ENCODE data around the gene CLPTM1.

CLPTM1 gene

DNA sequence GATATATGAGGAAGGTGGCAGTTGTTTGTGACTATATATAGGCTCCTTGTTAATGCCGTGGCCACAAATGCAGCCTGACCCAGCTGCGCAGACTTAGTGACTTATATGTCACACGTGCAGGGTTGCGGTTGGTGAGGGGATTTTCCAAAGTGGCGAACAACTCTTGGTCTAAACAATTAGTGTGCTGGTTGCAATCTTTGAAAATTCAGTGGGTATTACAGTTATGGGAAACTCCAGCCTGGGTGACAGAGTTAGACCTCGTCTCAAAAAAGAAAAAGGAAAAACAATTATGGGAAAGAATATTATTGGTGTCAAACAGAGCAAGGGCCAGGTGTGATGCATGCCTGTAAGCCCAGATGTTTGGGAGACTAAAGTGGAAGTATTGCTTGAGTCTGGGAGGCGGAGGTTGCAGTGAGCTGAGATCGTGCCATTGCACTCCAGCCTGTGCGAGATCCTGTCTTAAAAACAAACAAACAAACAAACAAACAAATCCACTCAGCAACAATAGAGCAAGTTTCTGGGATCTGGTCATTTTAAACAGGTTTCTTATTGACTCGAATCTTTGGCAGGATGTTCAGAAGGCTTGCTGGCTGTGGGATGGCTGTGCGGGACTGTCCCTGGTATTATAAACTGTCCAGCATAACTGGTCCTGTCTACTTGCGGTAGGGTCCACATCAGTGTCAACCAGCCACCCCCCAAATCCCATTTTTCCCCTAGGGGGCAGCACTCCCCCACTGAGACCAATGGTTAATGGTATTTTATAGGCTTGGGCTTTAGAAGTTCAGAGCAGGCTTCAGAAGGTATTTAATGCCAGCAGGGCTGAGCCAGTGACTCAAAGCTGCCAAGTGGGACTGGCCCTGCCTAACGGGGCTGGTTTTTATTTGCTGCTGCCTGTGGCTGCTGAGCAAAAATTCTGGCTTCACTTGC is 61.5 kb downstream of the CLPTM1 start:
- DNase-seq = peak; percentile 67 to 68

DNA sequence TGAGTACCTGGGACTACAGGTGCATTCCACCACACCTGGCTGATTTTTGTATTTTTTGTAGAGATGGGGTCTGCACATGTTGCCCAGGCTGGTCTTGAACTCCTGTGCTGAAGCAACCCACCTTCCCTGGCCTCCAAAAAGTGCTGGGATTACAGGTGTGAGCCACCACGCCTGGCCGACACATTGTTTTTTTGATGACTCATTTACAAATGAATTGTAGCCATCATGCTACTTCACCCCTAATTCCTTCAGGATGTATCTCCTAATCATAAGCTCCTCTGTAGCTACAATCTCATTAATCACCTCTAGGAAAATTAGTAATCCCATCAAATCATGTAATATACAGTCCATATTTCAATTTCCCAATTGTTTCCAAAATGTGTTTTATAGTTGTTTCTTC is 64.0 kb downstream of the CLPTM1 start:
- no peak for DNase-seq

DNA sequence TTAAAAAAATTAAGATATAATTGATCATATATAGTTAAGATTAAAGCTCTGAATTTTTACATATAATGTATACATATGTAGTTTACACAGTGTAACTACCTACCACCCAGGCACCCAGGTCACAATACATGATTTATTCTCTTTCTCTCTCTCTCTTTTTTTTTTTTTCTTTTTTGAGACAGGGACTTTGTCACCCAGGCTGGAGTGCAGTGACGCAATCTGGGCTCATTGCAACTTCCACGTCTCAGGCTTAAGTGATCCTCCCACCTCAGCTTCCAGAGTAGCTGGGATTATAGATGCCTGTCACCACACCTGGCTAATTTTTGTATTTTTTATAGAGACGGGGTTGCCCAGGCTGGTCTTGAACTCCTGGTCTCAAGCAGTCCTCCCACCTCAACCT is 64.9 kb downstream of the CLPTM1 start:
- no peak for DNase-seq

DNA sequence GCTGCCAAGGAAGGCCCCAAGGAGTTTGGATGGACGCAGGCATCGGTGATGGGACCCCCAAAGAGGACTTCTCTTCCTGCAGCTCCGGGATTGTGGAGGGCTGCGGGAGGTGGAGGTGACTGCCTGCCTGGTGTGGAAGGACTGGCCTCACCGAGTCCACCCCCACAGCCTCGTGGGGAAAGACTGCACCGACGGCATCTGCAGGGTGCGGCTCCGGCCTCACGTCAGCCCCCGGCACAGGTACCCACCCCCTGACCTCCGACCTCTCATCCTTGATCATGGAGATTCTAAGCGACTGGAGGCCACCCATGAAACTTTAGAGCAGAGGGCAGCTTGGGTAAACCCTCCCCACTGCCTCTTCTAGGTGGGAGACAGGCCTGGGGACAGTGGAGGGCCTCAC is 66.8 kb downstream of the CLPTM1 start:
- no peak for DNase-seq

DNA sequence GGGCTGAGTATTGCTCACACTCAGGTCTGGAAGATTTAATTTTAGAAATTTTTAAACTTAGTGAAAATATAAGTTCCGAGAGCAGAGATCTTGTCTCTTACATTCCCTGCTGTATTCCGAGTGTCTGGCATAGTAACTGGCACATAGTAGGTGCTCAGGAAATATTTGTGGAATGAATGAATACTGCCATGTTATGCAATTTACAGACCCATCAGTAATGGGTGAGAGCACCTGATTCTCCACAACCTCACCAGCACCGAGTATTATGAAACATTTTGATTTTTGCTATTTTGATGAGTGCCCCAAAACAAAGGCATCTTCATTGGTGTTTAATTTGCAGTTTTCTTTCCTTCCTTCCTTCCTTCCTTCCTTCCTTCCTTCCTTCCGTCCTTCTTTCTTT is 67.9 kb downstream of the CLPTM1 start:
- no peak for DNase-seq

DNA sequence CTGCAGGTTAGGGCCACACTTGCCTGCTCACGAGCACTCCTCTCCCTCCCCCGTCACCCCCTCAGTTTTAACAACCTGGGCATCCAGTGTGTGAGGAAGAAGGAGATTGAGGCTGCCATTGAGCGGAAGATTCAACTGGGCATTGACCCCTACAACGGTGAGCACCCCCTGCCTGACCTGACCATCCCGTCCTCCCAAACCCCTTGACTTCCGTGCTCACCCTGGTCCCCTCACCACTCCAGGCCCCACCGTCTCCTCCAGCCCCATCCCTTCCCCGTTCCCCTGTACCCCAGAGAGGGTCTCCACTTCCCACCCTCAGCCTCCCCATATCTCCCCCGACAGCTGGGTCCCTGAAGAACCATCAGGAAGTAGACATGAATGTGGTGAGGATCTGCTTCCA is 70.1 kb downstream of the CLPTM1 start:
- no peak for DNase-seq

DNA sequence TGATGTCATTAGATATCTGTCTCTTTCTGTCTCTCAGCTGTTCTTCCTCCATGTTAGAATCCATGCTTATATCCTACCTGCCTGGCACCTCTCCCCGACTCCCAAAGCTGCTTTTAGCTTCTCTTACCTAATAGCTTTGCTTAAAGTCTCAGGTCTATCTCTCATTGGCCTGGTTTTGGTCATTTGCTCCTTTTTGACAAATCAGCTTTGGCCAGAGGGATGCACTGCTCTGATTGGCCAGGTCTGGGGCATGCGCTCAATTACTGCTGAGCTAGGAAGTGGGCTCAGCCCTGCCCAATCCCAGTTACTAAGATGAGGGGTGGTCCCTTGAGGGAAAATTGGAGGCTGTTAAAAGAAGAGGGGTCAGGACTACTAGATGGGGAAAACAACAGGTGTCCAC is 72.2 kb downstream of the CLPTM1 start:
- DNase-seq = no peak

DNA sequence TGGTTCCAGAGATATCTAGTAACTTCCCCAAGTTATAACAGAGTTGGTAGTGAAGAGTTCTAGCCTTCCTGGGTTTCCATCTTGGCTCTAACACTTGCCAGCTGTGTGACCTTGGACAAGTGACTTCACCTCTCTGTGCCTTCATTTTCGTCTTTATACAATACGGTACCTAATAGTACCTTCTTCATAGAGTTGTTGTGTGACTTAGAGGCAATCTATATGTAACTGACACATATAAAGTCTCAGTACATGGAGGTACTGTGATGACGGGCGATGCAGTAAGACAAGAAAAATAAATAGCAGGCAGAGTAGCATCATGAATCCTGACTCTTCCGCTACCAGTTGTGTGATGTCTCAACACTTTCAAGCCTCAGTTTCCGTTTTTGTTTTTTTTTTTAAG is 75.6 kb downstream of the CLPTM1 start:
- DNase-seq = no peak

DNA sequence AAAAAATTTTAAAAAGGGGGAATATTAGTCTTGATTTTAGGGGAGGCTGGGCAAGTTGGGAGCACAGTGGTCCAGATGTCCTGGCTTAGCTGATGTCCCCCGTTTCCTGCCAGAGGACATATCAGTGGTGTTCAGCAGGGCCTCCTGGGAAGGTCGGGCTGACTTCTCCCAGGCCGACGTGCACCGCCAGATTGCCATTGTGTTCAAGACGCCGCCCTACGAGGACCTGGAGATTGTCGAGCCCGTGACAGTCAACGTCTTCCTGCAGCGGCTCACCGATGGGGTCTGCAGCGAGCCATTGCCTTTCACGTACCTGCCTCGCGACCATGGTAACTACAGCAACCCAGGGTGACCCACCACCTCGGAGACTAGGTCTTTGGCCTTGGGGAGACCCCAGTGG is 77.2 kb downstream of the CLPTM1 start:
- DNase-seq = no peak

DNA sequence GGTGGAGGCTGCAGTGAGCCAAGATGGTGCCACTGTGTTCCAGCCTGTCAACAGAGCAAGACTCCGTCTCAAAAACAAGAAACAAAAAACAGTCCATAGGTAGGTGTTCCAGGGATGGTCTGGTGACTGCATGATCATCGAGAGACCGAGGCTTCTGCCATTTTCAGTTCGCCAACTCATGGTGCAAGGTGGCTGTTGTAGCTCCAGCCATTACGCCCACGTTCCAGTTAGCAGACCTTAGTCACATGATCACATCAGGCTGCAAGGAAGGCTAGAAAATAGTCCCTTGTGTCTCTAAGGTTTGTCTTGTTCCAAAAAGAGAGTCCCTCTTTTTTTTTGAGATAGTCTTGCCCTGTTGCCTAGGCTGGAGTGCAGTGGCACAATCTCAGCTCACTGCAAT is 80.6 kb downstream of the CLPTM1 start:
- no peak for DNase-seq

DNA sequence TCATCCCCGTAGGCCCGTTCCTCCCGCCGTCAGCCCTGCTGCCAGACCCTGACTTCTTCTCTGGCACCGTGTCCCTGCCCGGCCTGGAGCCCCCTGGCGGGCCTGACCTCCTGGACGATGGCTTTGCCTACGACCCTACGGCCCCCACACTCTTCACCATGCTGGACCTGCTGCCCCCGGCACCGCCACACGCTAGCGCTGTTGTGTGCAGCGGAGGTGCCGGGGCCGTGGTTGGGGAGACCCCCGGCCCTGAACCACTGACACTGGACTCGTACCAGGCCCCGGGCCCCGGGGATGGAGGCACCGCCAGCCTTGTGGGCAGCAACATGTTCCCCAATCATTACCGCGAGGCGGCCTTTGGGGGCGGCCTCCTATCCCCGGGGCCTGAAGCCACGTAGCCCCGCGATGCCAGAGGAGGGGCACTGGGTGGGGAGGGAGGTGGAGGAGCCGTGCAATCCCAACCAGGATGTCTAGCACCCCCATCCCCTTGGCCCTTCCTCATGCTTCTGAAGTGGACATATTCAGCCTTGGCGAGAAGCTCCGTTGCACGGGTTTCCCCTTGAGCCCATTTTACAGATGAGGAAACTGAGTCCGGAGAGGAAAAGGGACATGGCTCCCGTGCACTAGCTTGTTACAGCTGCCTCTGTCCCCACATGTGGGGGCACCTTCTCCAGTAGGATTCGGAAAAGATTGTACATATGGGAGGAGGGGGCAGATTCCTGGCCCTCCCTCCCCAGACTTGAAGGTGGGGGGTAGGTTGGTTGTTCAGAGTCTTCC is 82.4 kb downstream of the CLPTM1 start:
- no peak for DNase-seq

DNA sequence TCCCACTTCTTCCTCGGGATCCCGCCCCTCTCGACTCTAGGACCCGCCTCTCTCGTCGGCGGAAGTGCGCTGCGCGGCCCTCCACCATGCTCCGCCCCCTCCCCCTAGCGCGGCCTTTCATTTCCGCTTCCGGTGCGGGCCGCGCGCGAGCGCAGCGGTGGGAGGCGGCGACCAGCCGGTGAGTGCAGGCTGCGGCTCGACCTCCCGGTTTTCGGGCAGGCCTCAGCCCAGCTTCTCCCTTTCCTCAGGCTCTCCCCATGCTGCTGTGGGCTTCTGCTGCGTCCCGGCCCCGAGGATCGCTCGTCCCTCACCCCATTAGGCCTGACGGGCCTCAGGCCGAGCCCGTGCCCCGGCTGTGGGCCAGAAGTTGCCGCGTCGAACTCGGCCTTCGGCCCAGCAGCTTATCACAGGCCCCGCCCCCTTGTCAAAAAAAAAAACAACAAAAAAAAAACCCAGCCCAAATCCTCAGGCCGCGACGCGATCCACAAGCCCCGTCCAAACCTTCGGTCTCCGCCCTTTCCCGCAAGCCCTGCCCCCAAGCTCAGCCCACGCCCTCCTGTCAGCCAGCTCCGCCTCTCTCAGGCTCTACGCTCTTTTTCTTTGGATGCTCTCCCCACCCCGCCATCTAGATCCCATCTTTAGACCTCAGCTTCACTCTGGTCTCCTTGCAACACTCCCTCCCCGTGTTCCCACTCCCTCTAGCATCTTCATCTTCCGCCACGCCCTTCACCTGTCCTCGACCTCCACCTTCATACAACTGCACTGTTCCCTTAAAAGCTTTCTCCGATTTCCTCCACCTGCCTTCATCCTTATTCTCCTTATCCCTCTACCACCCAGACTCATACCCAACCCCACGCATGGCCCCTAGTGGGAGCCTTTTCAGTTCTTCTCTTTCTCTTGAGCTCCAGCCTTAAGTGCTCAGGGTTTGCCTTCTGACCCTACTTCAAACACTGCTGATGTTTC is 84.0 kb downstream of the CLPTM1 start, which contains the start of gene CLASRP:
Gene CLASRP (plus strand): TSS at position 115 of the 963 bp plus-strand sequence. CDS start 1,168 bp downstream, outside the sequence.
- peak; percentile 80 to 82 for DNase-seq

DNA sequence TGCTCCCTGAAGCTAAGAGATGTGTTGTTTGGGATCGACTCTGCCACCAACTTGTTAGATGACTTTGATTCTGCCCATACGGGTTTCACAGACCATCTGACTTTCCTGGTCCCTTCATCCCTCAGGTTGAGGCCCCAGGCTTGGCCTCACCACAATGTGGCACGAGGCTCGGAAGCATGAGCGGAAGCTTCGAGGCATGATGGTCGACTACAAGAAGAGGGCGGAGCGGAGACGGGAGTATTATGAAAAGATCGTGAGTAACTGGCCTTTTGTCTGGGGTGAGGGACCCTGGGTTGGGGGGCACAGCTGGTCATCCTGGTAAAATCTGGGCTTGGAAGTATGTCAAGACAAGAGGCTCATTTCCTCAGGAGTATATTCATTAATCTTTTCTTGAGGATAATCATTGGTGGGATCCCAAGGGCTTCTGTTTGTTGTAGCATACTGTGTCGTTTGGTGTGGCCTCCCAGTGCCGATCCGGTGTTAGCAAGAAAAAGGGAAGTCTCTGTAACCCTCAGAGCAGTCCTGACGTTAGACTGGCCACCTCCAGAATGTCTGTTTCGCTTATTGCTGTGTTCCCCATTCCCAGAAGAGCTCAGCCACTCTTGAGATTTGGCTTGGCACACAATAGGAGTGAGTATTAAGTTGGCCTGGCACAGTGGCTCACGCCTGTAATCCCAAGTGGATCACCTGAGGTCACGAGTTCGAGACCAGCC is 85.0 kb downstream of the CLPTM1 start:
- no peak for DNase-seq

DNA sequence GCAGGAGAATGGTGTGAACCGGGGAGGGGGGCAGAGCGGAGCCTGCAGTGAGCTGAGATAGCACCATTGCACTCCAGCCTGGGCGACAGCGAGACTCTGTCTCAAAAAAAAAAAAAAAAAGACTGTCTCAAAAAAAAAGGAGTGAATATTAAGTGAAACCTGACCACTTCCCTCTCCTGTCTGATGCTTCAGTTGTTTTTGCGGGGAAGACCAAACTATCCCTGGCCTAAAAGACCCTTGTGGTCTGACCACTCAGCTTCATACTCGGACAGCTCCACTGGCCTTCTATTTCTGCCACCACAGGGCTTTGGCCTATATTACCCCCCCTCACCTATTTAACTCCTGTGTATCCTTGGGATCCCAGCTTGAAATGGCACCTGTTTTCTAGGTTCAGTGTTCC is 85.9 kb downstream of the CLPTM1 start:
- no peak for DNase-seq
